HS-27A (cell line): ENCODE data around the gene PERCC1.

Source experiments
- DNase-seq: peaks from one replicate; pipeline ENCODE4 v3.0.0-alpha.2; 2012; ENCODE audit warnings: low read depth, missing footprints

PERCC1 gene

GRCh38 chr16:1450218-1450617, 19.3 kb downstream of the PERCC1 start:
- no peak for DNase-seq

GRCh38 chr16:1450841-1451240, 20.0 kb downstream of the PERCC1 start:
- DNase-seq: no peak

GRCh38 chr16:1451702-1452392, 21.0 kb downstream of the PERCC1 start:
- no peak for DNase-seq

- DNase-seq: no peak
Measured at GRCh38 chr16:1452530-1452929, 21.7 kb downstream of the PERCC1 start.

DNA sequence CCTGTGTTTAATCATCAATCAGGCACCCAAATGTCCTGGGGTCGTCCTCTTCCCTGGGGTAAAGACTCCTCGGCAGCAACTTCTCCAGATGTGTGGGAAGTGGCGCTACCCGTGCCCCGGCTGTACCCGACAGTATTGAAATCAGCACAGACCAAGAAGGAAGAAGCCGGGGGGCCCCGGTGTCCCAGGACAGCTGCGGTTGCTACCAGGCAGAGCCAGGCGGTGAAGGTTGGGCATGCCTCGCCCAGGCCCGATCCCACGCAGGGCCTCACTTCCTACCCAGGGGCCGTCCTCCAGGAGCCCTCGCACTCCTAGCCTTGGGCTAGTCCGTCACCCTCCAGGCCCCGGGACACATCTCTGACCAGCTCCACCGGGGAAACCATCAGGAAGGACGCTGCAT, 22.4 kb downstream of the PERCC1 start:
- no peak for DNase-seq

GRCh38 chr16:1454561-1454960, 23.7 kb downstream of the PERCC1 start:
- DNase-seq: no peak

- no peak for DNase-seq
Measured at GRCh38 chr16:1455190-1456171, 24.6 kb downstream of the PERCC1 start.

GRCh38 chr16:1456951-1457350, 26.1 kb downstream of the PERCC1 start:
- no peak for DNase-seq

GRCh38 chr16:1457489-1458245, 26.8 kb downstream of the PERCC1 start:
- no peak for DNase-seq

DNA sequence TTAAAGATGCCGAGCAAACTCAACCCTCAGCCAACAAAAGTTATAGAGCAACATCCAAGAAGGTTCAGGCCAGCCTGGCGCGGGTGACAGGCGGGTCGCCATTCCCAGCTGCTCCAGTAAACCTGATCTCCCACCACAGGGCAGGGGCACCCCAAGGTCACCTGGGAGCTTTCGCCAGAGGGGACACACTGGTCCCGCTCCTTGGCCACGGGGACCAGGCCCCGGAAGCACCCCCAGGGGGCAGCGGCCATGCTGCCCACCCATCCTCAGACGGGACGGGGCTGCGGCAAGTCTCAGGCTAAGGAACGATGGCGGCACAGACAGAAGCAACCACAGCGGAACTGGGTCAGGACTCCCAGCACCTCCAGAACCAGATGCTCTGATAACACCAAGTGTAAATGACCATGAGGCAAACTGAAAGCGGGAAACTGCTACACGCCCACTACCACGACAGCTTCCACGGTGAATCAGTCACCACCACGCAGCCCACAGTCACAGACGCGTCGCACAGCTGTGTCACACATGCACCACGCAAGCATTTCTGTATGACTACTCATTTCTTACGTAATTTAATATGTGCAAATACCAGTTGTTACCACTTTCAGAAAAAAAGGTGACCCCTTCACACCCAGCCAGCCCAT, 27.6 kb downstream of the PERCC1 start:
- no peak for DNase-seq

DNA sequence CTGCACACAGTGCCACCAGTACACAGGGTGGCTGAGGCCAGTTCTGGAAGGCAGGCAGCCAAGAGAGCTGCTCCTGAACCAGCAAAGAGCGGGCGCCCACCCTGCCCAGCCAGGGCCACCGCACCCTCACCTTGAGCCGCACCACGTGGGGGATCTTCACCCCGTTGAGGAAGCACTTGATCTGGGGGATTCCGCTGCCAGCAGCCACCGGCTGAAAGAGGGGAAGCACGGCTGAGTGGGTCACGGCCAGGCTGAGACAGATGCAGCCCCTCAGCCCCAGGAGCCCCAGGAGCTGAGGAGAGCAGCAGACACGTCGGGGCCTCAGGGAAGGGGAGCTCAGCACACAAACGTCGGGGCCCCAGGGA, 28.1 kb downstream of the PERCC1 start:
- no peak for DNase-seq

DNA sequence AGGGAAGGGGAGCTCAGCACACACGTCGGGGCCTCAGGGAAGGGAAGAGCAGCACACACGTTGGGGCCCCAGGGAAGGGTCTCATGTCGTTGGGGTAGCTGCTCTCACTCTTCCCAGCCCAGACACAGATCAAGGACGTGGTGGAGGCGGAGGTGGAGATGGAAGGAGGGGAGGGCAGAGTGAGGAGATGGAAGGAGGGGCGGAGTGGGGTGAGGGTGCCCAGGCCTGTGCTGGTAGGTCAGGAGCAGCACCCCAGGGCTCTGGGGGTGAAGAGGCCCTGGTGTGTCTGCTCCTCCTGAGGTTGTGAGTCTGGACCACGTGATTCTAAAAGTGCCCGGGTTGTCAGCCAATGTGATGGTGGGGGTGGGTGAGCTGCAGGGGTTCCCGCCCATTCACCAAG, 29.1 kb downstream of the PERCC1 start:
- no peak for DNase-seq

DNA sequence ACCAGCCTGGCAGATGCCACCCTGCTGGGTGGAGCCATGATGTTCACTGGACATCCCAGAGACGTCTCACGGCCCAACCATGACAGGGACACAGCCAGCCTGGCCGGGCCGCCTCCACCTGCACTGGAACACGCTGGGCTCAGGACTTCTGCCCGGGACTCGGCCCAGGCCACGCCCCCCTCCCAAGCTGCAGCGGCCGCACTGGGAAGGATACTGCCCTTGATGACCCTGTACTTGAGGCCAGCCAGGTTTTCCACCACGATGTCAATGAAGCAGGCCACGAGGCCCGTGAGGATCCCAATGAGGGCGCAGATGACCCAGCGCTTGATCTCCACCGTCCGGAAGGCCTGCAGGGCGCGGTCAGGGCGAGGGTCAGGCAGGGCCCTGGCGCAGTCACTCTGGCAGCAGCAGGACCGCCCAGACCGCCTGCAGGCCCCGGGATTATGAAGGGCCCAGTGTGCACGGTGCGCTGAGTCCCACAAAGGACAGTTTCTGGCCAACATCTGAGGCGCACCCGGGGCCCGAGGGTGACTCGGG, 29.8 kb downstream of the PERCC1 start:
- no peak for DNase-seq

DNA sequence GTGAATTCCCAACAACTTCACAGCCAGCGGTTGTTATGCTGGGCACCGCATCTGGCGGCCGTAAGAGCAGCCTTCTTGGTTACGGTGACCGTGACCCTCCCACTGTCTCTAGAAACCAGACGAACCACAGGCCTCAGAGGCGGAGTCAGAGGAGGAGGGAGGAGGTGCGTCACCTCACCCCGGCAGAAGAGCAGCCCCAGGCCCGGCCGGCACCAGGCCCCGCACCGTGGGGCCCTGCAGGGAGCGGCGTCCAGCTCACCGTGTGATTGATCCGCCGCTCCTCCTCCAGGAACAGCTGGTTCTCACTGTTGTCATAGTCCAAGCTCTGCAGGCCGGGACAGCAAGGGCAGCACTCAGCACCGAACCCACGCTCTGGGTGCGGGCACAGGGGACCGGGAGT, 30.3 kb downstream of the PERCC1 start:
- no peak for DNase-seq

- no peak for DNase-seq
Measured at GRCh38 chr16:1464196-1464893, 33.5 kb downstream of the PERCC1 start.

DNA sequence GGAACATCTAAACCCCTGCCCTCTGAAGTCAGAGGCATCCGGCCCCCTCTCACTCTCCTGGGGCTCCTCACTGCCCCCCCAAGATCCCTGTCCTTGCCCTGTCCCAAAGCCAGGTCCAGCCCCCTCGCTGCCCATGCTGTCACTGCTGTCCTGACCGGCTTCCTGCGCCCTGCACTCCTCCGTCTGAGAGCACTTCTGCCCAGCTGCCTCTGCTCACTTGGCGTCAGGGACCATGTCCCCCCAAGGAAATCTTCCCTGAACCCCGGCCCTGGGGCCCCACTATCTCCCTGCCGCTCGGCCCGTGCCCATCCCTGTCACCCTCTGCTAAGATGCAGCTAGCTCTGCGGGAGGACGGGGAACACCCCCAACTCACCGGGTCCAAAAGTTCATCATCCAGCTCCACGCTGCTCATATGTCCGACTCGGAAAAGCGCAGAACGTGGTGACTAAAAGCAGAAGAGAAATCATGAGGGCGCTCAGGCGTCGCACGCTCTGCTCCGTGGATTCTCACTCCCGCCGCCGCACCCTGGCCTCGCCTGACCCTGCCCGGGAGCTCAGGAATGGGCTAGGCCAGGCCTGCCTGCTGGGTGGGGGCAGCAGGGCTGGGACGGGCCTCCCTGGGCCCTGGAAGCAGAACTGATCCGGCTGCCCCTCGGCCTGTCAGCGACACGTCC, 34.2 kb downstream of the PERCC1 start:
- no peak for DNase-seq

GRCh38 chr16:1465567-1465915, 34.7 kb downstream of the PERCC1 start:
- DNase-seq: no peak

DNA sequence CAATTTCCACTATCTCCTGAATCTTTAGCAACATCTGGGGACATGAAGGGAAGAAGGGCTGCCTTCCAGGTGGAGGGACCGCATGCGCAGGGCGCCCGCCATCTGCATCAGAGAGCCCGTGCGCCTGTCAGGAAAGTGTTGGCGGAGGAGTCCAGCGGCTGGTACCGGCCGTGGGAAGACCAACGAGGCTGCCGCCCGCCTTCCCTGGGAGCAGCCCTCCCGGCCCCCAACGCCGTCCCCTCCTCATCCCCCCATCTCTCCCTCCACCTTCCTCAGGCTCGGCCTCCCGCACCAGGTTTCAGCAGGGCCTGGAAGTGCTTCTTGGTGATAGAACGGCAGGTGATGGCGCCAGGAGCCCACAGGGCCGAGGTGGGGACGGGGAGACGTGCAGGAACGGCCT, 35.2 kb downstream of the PERCC1 start:
- DNase-seq: no peak

DNA sequence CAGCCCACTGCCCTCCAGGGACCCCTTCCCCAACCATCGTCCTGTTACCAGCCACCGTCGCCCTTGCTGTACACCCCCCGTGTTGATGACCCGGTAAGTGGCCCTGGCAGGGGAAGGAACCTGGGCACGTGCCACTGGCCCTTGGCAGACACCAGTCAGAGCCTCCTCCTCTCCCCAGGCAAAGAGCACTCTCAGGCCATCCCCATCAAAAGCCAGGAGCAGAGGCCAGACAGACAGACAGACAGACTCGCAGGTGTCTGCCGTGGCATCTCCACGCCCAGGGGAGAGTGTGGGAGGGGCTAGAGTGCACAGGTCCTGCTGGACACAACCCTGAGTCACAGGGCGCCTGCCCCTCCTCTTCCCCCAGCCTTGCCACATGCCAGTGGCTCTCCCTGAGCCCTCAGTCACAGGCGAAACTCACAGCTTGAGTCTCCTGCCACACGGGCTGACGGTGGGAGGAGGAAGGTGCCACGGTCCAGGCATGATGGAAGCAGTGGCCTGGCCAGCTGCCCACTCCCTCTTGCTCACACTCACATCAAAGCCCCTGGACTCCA, 36.2 kb downstream of the PERCC1 start:
- no peak for DNase-seq

DNA sequence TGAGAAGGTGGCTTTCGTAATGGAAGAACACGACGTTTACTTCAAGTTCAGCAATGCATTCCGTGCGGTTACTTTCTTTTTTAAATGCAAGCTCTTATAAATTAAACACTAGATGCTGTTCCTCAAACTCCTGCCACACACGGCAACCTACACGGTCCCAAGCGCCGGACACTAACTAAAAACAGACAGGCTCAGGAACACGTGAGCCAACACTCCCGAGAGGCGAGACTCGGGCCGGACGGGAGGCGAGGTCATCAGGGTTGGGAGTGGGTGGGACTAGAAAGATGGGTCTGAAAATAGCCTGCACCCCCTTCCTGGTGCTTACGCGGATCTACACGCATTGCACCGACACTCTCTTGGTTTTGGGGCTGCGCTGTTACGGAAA, 37.5 kb downstream of the PERCC1 start:
- no peak for DNase-seq
